GM21717 (cell line): ENCODE results near the gene RASD2.

Experiments
- ATAC-seq: cut with Tn5 transposase; IDR thresholded peaks from one replicate; pipeline ENCODE4 v1.9.1; 2021; ENCODE audit warnings: mild to moderate bottlenecking, moderate library complexity; ENCODE audit not compliant: unreplicated experiment

RASD2 gene

GRCh38 chr22:35601013-35601580 is 60.5 kb downstream of the RASD2 start:
- no peak for ATAC-seq

GRCh38 chr22:35601743-35602615 is 61.3 kb downstream of the RASD2 start:
- ATAC-seq, result no peak
